Measurements from ENCODE around the gene CPPED1. TPM values are rescaled to one million over a fixed set of nuclear protein-coding genes. Genes with fewer than 3 reads are reported as not detected.

The CPPED1 gene
- total and polyA plus RNA-seq, 12 donors: 5.6 to 20.2 (median 13.6) TPM

DNA sequence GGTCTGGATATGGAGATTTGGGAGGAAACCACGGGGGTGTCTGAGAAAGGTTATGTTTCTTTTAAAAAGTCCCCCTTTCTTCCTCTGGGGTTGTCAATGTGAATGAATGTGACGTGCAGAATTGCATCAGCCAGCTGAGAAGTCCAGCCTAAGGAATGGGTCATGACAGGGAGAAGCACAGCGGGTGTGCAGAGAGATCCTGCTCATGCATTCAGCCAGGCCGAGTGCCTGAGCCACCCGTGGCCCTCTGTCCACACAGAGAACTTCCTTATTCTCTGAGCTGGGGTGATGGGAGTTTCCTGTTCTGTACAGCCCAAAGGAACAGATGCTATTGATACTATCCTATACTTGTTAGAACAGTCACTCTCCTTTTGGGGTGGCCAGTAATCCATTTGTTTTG lies 117.9 kb downstream of the CPPED1 start:
- Histone ChIP-seq H3K4me1 (peaks cover 0 to 4% (median 0%) of the 10 kb centered on the region in 9 donors), H3K4me3 (no peak overlapping the region), H3K27ac (no peak overlapping the region), H3K36me3 (no peaks in the 10 kb centered on the region), H3K27me3 (no peaks in the 10 kb centered on the region), H3K9me3 (no peaks in the 10 kb centered on the region)
- TF ChIP-seq, protein P1, sequence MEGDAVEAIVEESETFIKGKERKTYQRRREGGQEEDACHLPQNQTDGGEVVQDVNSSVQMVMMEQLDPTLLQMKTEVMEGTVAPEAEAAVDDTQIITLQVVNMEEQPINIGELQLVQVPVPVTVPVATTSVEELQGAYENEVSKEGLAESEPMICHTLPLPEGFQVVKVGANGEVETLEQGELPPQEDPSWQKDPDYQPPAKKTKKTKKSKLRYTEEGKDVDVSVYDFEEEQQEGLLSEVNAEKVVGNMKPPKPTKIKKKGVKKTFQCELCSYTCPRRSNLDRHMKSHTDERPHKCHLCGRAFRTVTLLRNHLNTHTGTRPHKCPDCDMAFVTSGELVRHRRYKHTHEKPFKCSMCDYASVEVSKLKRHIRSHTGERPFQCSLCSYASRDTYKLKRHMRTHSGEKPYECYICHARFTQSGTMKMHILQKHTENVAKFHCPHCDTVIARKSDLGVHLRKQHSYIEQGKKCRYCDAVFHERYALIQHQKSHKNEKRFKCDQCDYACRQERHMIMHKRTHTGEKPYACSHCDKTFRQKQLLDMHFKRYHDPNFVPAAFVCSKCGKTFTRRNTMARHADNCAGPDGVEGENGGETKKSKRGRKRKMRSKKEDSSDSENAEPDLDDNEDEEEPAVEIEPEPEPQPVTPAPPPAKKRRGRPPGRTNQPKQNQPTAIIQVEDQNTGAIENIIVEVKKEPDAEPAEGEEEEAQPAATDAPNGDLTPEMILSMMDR (IDR thresholded peaks at IDR 0.05): no peak
- intact Hi-C loops (cut with DNase I): no loop called here
- DNase-seq (no peak), ATAC-seq (peak in 1 of 8 donors; percentile 52)
- WGBS, 2 donors: 56 to 64% methylated on average over 5 of the region's 5 CpGs

DNA sequence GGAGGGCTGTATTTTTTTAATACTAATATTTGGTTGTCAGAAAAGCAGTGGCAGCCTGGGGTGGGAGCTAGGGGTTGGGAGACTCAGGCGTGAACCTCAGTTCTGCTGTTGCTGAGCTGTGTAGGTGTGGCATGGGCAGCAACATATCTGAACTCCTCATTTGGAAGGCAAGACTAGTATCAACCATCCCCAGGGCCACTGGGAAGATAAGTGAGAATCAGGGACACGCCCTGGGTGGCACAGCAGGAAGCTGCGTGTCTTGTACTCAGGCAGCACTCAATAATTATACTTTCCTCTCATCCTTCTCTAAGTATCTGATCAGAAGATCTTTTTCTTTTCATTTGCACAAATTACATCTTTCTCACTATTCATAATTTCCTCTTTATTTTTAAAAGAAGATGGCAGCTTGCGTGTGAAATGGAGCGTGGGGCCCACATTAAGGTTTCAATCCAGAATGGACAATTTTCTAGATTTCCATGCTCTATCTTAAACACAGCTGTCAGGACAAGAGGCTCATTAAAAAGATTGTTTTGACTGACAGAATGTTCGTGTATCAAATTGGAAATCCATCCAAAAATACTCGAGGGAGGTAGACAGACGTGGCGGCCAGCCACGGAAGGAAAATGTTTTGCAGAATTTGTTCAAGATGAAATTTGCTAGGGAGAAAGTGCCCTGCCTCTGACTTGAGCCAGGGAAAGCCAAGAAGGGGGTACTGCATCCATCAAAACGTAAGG lies 121.1 kb downstream of the CPPED1 start:
- intact Hi-C loops (cut with DNase I): no loop called here
- H3K27ac ChIP-seq: no peak overlapping the region
- H3K4me3 ChIP-seq: no peak overlapping the region
- H3K27me3 ChIP-seq: no peaks in the 10 kb centered on the region
- peaks cover 0 to 27% (median 0%) of the 10 kb centered on the region in 11 donors for H3K9me3 ChIP-seq
- ATAC-seq: no peak
- TF ChIP-seq, protein P1 (IDR thresholded peaks at IDR 0.05): no peak
- peaks cover 0 to 4% (median 0%) of the 10 kb centered on the region in 9 donors for H3K4me1 ChIP-seq
- no peak for DNase-seq
- WGBS, 2 donors: 78 to 80% methylated on average over 11 of the region's 11 CpGs
- no peaks in the 10 kb centered on the region for H3K36me3 ChIP-seq

DNA sequence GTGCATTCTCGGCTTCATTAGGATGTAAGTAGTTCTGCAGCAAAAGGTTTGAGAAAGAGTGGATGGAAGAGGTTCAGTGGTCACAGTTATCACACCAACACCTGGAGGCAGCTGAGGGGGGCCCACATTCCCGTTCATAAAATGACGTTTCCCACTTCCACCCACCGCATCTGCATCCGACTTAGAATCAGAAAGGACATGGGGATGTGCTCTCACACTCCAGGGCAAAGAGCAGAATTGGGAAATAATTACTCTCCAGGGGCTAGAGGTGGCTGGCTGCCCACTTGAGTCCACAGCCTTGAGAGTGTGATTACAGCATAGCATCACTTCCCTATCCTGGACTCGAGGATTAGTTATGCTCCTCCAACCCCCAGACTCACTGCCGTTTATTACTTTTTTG lies 122.0 kb downstream of the CPPED1 start:
- Histone ChIP-seq H3K27me3 (no peaks in the 10 kb centered on the region), H3K4me1 (peaks cover 0 to 4% (median 0%) of the 10 kb centered on the region in 9 donors), H3K27ac (no peak overlapping the region), H3K4me3 (no peak overlapping the region), H3K9me3 (peaks cover 0 to 27% (median 0%) of the 10 kb centered on the region in 11 donors), H3K36me3 (no peaks in the 10 kb centered on the region)
- intact Hi-C loops (cut with DNase I): no loop called here
- TF ChIP-seq, protein P1 (IDR thresholded peaks at IDR 0.05): no peak
- ATAC-seq (peak in 2 of 8 donors; percentile 55 to 67), DNase-seq (peak in 1 of 2 donors; percentile 16)
- 55 to 68% methylated on average over 7 of the region's 7 CpGs for WGBS, 2 donors

DNA sequence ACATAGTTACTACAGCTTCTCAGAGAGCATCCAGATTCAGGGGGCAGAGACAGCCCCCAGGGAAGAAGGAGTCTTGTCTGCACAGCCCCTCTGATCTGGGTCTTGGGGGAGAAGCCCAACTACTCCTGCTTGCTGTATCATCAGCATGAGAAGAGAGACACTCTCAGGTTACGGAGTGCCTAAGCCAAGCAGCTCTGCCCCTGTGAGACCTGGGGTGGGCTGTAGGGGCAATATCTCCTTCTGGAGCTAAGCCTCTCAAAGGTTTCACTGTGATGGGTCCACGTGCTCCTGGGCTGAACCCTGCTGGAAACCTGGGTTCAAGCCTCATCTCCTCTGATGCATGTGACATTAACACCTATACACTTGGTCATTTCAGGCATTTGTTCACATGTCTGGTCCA lies 123.2 kb downstream of the CPPED1 start:
- no peaks in the 10 kb centered on the region for H3K36me3 ChIP-seq
- 76 to 82% methylated on average over 2 of the region's 2 CpGs for WGBS, 2 donors
- ATAC-seq (no peak), DNase-seq (no peak)
- peaks cover 0 to 2% (median 0%) of the 10 kb centered on the region in 9 donors for H3K4me1 ChIP-seq
- intact Hi-C loops (cut with DNase I): no loop called here
- no peak overlapping the region for H3K4me3 ChIP-seq
- peaks cover 0 to 27% (median 0%) of the 10 kb centered on the region in 11 donors for H3K9me3 ChIP-seq
- TF ChIP-seq, protein P1 (IDR thresholded peaks at IDR 0.05): no peak
- H3K27me3 ChIP-seq: no peaks in the 10 kb centered on the region
- no peak overlapping the region for H3K27ac ChIP-seq
